DMS153 treated with DMSO at 0.1 percent for 48 hours (cell line): Measurements from ENCODE around the gene FBXO42.
A peak's percentile ranks its signal among the peaks of the same experiment; 100 is the strongest.

ENCODE experiments used
- DNase-seq: peaks from one replicate; lab custom pipeline; 2025; ENCODE audit not compliant: unreplicated experiment; lab: John Stamatoyannopoulos, UW

The FBXO42 gene

DNA sequence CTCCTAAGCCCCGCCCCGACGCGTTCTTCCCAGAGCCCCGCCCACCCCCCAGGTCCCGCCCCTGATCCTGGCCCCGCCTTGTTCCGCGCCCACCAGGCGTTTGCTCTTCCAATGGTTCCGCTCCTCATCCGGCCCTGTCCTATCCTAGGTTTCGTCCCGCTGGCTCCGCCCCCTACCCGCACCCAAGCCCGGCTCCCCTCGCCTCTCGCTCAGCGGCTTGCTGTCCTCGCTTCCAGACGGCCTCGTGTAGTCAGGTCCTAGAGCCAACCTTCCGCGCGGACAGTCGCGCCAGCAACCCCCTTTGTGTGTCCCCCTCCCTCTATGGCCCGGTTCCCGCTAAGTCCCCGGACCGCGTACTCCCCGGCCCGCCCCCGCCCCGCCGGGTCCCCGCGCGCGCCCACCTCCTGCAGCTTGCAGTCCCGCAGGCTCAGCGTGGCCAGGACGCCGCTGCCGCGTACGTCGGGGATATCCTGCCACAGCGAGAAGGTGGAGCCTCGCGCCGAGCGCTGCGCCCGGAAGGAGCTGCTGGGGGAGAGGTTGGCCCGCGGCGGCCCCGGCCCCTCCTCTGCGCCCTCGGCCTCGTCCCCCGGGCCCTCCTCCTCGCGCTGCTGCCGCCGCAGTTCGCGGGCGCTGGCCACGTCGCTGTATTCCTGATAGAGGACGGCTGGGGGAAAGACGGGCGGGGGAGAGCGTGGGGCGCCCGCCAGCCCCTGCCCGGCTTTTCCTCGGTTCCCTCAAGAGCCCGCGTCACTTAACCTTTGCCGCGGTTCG is 145.5 kb downstream of the FBXO42 start:
- DNase-seq: peak; percentile 89

DNA sequence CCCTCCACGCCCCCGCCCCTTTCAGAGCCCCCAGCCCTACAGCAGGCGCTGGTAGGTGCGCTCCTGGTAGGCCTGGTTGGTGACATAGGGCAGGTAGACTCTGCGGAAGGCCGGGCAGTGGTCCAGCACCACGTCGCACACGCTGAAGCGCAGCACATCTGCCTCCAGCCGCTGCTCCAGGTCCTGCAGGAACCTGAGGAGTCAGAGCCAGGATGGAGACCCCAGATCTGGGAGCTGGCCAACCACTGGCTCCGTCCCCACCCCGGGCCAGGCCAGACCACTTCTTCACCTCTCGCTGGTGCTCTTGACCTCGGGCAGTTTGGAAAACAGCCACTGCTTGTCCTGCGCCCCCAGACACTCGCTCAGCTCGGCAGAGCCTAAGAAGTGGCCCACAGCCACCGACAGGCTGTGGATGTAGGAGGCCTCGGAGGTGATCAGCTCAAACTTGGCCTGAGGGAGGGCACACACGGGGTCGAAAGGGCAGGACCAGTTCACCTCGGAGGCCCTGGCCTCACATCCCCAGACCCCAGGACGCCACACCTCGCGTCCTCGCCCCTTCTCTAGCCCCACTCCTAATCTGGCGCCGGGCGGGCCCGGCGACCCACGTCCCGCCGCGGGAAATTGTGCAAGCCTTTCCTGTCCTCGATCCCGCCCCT is 146.3 kb downstream of the FBXO42 start:
- no peak for DNase-seq

DNA sequence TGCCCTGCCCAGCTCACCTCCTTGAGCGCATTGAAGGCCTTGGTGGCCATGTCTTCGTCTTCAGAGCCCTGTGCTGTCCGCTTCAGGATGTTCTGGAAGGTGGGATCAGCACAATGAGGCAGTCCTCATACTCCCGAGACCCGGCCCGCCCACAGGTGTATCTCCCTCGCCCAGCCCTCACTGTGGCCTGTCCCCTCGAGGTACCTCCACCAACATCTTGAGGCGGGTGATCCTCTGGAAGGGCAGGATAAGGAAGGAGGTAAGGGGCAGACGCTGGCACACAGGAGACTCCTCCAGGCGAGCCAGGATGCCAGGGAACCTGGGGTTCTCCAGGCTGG is 147.0 kb downstream of the FBXO42 start:
- no peak for DNase-seq

DNA sequence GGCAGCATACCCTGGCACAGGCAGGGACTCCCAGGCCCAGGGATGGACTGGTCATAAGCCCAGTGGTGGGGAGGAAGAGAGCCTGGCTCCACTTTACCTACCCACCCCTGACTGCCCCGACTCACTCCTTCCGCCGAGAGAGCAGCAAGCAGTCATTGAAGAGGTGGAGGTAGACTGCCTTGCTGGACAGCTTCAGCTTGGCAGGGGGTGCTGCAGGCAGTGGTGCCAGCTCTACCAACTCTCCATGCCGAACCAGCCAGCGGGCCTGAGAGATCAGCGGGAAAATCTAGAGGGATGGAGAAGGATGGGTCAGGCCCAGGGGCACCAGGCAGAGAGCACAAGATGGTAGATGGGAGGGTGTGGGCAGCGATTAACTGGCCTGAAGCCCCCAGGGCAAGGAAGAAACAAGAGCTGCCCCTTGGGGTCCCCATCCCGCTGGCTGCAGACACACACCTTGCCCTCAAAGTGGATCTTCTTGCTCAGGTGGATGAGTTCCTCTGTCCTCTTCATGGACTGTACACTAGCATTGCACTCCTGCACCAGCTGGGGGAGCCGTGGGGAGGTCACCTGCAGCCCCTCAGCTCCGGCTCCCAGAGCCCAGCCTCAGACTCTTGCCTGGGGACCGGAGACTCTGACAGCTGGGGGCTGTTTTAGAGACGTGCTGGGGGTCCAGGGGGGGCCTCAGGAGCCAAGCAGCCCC is 147.5 kb downstream of the FBXO42 start:
- peak; percentile 6 for DNase-seq

- no peak for DNase-seq
Measured at GRCh38 chr1:16204216-16204615, 148.1 kb downstream of the FBXO42 start.

GRCh38 chr1:16203550-16203949 is 148.7 kb downstream of the FBXO42 start:
- DNase-seq: no peak

DNA sequence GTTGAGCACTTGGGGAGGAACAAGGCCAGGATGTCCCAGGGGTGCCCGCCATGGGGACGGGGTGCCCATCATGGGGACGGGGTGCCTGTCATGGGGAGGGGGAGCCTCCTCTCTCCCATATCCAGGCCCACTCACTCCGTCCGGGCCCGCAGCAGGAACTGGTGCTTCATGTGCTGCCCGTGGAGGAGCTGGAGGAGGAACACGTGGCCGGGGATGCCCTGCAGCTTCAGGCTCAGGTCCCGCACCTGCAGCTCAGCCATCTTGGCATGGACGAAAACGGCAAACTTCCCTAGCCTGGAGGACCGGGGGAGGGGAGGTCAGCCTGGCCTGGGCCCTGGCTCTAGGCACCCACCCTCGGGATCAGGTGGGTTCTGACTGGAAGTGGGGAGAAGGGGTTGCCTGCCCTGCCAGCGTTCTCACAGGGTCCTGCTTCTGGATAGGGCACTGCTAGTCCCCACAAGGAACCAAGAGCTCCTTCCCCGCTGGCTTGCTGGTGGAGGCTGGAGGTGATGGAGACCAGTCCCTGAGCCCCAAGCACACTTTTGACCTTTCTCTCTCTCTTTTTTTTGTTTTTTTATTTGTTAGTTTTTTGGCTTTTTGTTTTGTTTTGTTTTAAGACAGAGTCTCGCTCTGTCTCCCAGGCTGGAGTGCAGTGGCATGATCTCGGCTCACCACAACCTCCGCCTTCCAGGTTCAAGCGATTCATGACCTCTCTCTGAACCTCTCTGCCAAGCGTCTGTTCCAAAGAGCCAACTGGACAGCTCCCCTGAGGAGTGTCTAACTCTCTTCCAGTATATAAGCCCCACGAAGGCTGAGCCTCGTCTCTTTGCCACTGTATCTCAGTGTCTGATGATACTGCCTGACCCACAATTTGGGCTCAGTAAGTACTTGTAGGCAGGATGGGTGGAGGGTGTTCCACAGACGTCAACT is 149.7 kb downstream of the FBXO42 start:
- no peak for DNase-seq

DNA sequence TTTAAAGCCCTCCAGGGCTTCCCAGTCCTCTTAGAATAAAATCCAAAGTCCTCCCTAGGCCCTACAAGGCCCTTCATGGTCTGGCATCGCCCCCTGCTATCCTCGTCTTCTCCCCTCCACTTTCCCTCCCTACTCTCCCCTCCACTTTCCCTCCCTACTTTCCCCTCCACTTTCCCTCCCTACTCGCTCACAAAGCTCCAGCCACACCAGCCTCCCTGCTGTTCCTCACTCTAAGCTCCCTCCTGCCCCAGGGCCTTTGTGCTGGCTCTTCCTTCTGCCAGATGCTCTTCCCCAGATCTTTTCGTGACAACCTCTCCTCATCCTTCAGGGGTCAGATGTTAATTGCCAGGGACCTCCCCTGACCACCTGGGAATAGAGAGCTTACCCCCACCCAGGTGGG is 152.6 kb downstream of the FBXO42 start:
- no peak for DNase-seq

DNA sequence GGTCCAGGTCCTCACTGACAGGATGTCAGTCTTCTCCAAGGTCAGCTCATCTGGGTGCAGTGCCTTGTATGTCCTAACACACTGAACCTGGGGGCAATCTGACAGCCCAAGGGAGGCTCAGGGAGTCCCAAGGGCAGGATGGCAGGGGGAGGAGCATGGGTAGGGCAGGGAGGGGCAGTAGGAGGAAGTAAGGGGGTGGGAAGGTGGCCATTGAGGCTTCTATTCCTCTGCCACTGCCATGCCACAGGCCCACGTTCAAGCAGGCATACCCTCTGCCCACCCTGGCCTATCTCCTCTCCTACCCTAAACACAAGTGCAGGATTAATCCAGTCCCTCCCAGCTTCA is 153.2 kb downstream of the FBXO42 start:
- DNase-seq: no peak

- no peak for DNase-seq
Measured at GRCh38 chr1:16198444-16199156, 153.7 kb downstream of the FBXO42 start.

GRCh38 chr1:16196874-16197273 is 155.4 kb downstream of the FBXO42 start:
- DNase-seq: no peak
